ENCODE measurements around the gene RAB3IP.
"Not testable (repeated sequence)": the region's sequence is repeated elsewhere in the genome, so short reads cannot be mapped to it uniquely, and the experiment has no call there.

RAB3IP gene

GRCh38 chr12:69755302-69755701 is 16.6 kb downstream of the RAB3IP start:
- DNase-seq: no peak
- no peak for ATAC-seq

GRCh38 chr12:69756088-69756755 is 17.6 kb downstream of the RAB3IP start:
- no peak for ATAC-seq
- no peak for DNase-seq

- DNase-seq: no peak
Observed at GRCh38 chr12:69758105-69758504, 19.4 kb downstream of the RAB3IP start.

GRCh38 chr12:69759581-69759980 is 20.9 kb downstream of the RAB3IP start:
- DNase-seq, ATAC-seq: not testable (repeated sequence)

More at GRCh38 chr12:69758105-69758504, 19.4 kb downstream of the RAB3IP start:
- ATAC-seq: no peak

- no peak for DNase-seq
- ATAC-seq: no peak
Observed at GRCh38 chr12:69765515-69765914, 26.9 kb downstream of the RAB3IP start.

GRCh38 chr12:69766260-69766659 is 27.6 kb downstream of the RAB3IP start:
- ATAC-seq (no peak), DNase-seq (no peak)

GRCh38 chr12:69779928-69780327 is 41.3 kb downstream of the RAB3IP start:
- no peak for ATAC-seq
- DNase-seq: peak; percentile 5

- ATAC-seq (no peak), DNase-seq (no peak)
Observed at GRCh38 chr12:69783365-69783764, 44.7 kb downstream of the RAB3IP start.

GRCh38 chr12:69789351-69789750 is 50.7 kb downstream of the RAB3IP start:
- no peak for ATAC-seq
- DNase-seq: no peak

GRCh38 chr12:69792533-69792932 is 53.9 kb downstream of the RAB3IP start:
- ATAC-seq (no peak), DNase-seq (no peak)

GRCh38 chr12:69807101-69807897 is 68.6 kb downstream of the RAB3IP start:
- not testable (repeated sequence) for ATAC-seq, DNase-seq

GRCh38 chr12:69810870-69811498 is 72.3 kb downstream of the RAB3IP start:
- ATAC-seq (no peak), DNase-seq (no peak)

- ATAC-seq (no peak), DNase-seq (no peak)
Observed at GRCh38 chr12:69816082-69816481, 77.4 kb downstream of the RAB3IP start.

- ATAC-seq (no peak), DNase-seq (no peak)
Observed at GRCh38 chr12:69821032-69821455, 82.4 kb downstream of the RAB3IP start.

- ATAC-seq (no peak), DNase-seq (no peak)
Observed at GRCh38 chr12:69821456-69822159, 82.9 kb downstream of the RAB3IP start.

- DNase-seq (no peak), ATAC-seq (no peak)
Observed at GRCh38 chr12:69822201-69822860, 83.7 kb downstream of the RAB3IP start.

- DNase-seq (no peak), ATAC-seq (no peak)
Observed at GRCh38 chr12:69824028-69824427, 85.4 kb downstream of the RAB3IP start.

- no peak for ATAC-seq
- no peak for DNase-seq
Observed at GRCh38 chr12:69824966-69825560, 86.4 kb downstream of the RAB3IP start, which contains the start of gene MYRFL. MYRFL (plus strand) TSS chr12:69825227; CDS start chr12:69825518, 291 bp downstream.

- ATAC-seq (no peak), DNase-seq (no peak)
Observed at GRCh38 chr12:69828897-69829296, 90.2 kb downstream of the RAB3IP start.

GRCh38 chr12:69833696-69834095 is 95.0 kb downstream of the RAB3IP start:
- DNase-seq (no peak), ATAC-seq (no peak)

GRCh38 chr12:69834147-69834546 is 95.5 kb downstream of the RAB3IP start:
- DNase-seq (no peak), ATAC-seq (no peak)

Data from stimulated activated naive CD8-positive, alpha-beta T cell treated with anti-CD3 and anti-CD28 coated beads, Interleukin-15, Interleukin-2, amounts not matched to agents 100 U/mL and 50 U/mL, for 24 hours (primary cell).